Duodenal mucosa (tissue), 2 donors: ENCODE measurements around the gene KRT82.
"Not testable (repeated sequence)": the region's sequence is repeated elsewhere in the genome, so short reads cannot be mapped to it uniquely, and the experiment has no call there.

Experiments used
- H3K27ac ChIP-seq: one replicate; pipeline ENCODE4 v1.7.0; 2013; ENCODE audit warnings: low read depth, low read length
- H3K27me3 ChIP-seq, 2 donors: one replicate each; pipeline ENCODE4 v1.7.0; 2013; ENCODE audit warnings: low read length in 2 of 2, control low read depth in 1 of 2; ENCODE audit not compliant: insufficient read depth in 2 of 2, control insufficient read depth in 1 of 2
- H3K36me3 ChIP-seq, 2 donors: one replicate each; pipeline ENCODE4 v1.7.0; 2013; ENCODE audit warnings: low read length in 2 of 2, control low read depth in 1 of 2; ENCODE audit not compliant: insufficient read depth in 2 of 2, control insufficient read depth in 1 of 2
- H3K4me1 ChIP-seq, 2 donors: one replicate each; pipeline ENCODE4 v1.7.0; 2013; ENCODE audit warnings: low read length in 2 of 2, control low read depth in 1 of 2; ENCODE audit not compliant: insufficient read depth in 2 of 2, control insufficient read depth in 1 of 2
- H3K4me3 ChIP-seq, 2 donors: one replicate each; pipeline ENCODE4 v1.7.0; 2013; ENCODE audit warnings: low read length in 2 of 2, low read depth in 1 of 2
- H3K9ac ChIP-seq, 2 donors: one replicate each; pipeline ENCODE4 v1.7.0; 2013; ENCODE audit warnings: low read length in 2 of 2, low read depth in 1 of 2
- H3K9me3 ChIP-seq, 2 donors: one replicate each; pipeline ENCODE4 v1.7.0; 2013; ENCODE audit warnings: low read length in 2 of 2, control low read depth in 1 of 2; ENCODE audit not compliant: control insufficient read depth in 1 of 2

KRT82 gene

GRCh38 chr12:52347551-52348510 is 58.3 kb downstream of the KRT82 start:
- Histone ChIP-seq H3K27me3 (no peaks in the 10 kb centered on the region), H3K9me3 (peaks cover 4 to 6% of the 10 kb centered on the region in 2 donors), H3K27ac (no peak overlapping the region), H3K4me1 (peaks cover 7 to 13% of the 10 kb centered on the region in 2 donors), H3K9ac (no peak overlapping the region), H3K36me3 (no peaks in the 10 kb centered on the region), H3K4me3 (no peak overlapping the region)

- Histone ChIP-seq H3K4me3 (no peak overlapping the region), H3K4me1 (peaks cover 7 to 13% of the 10 kb centered on the region in 2 donors), H3K27me3 (no peaks in the 10 kb centered on the region), H3K9ac (no peak overlapping the region), H3K36me3 (no peaks in the 10 kb centered on the region), H3K9me3 (peaks cover 4 to 6% of the 10 kb centered on the region in 2 donors), H3K27ac (no peak overlapping the region)
Observed at GRCh38 chr12:52347016-52347415, 59.1 kb downstream of the KRT82 start.

- no peaks in the 10 kb centered on the region for H3K36me3 ChIP-seq
- H3K27ac ChIP-seq: no peak overlapping the region
- H3K27me3 ChIP-seq: peaks cover 0 to 2% of the 10 kb centered on the region in 2 donors
- no peak overlapping the region for H3K4me3 ChIP-seq
- H3K4me1 ChIP-seq: peaks cover 7 to 13% of the 10 kb centered on the region in 2 donors
- no peak overlapping the region for H3K9ac ChIP-seq
- peaks cover 4 to 6% of the 10 kb centered on the region in 2 donors for H3K9me3 ChIP-seq
Observed at GRCh38 chr12:52346593-52346992, 59.5 kb downstream of the KRT82 start.

- peaks cover 7 to 13% of the 10 kb centered on the region in 2 donors for H3K4me1 ChIP-seq
- not testable (repeated sequence) for H3K36me3 ChIP-seq, H3K9me3 ChIP-seq, H3K27ac ChIP-seq, H3K27me3 ChIP-seq, H3K9ac ChIP-seq, H3K4me3 ChIP-seq
Observed at GRCh38 chr12:52345041-52345440, 61.1 kb downstream of the KRT82 start.

- H3K27ac ChIP-seq: no peak overlapping the region
Observed at GRCh38 chr12:52344111-52344510, 62.0 kb downstream of the KRT82 start.

More at GRCh38 chr12:52344111-52344510, 62.0 kb downstream of the KRT82 start:
- H3K9ac ChIP-seq: no peak overlapping the region
- H3K27me3 ChIP-seq: peaks cover 0 to 3% of the 10 kb centered on the region in 2 donors
- peaks cover 4 to 6% of the 10 kb centered on the region in 2 donors for H3K9me3 ChIP-seq
- H3K4me3 ChIP-seq: no peak overlapping the region
- H3K36me3 ChIP-seq: no peaks in the 10 kb centered on the region
- H3K4me1 ChIP-seq: peaks cover 7 to 13% of the 10 kb centered on the region in 2 donors
